KOPT-K1 (cell line): ENCODE data around the gene TENM3.

ENCODE experiments used
- H3K27ac ChIP-seq: fragments of 200-600 bp; sonication (generic); 2 replicates; pipeline ENCODE4 v1.5.1; 2016; ENCODE audit warnings: antibody characterized with exemption, mild to moderate bottlenecking, low read depth, low read length; ENCODE audit not compliant: poor library complexity, severe bottlenecking
- H3K36me3 ChIP-seq: fragments of 200-600 bp; sonication (generic); 2 replicates; pipeline ENCODE4 v1.5.1; 2017; ENCODE audit warnings: antibody characterized with exemption, mild to moderate bottlenecking, low read length, moderate library complexity; ENCODE audit not compliant: insufficient read depth
- H3K9me3 ChIP-seq: fragments of 200-600 bp; sonication (generic); 2 replicates; pipeline ENCODE4 v1.5.1; 2017; ENCODE audit warnings: antibody characterized with exemption, low read length, mild to moderate bottlenecking; ENCODE audit not compliant: insufficient read depth, poor library complexity, severe bottlenecking

Gene TENM3

GRCh38 chr4:182619660-182620059 lies 376.5 kb downstream of the TENM3 start:
- Histone ChIP-seq H3K9me3 (no peaks in the 10 kb centered on the region), H3K27ac (no peak overlapping the region), H3K36me3 (no peaks in the 10 kb centered on the region)

GRCh38 chr4:182620111-182620980 lies 377.1 kb downstream of the TENM3 start:
- H3K27ac ChIP-seq: no peak overlapping the region
- no peaks in the 10 kb centered on the region for H3K36me3 ChIP-seq
- H3K9me3 ChIP-seq: no peaks in the 10 kb centered on the region

- Histone ChIP-seq H3K36me3 (no peaks in the 10 kb centered on the region), H3K27ac (no peak overlapping the region), H3K9me3 (no peaks in the 10 kb centered on the region)
These were observed 381.1 kb downstream of the TENM3 start for GRCh38 chr4:182624281-182624680.

- H3K27ac ChIP-seq: no peak overlapping the region
These were observed 382.0 kb downstream of the TENM3 start for GRCh38 chr4:182625193-182625592.

GRCh38 chr4:182627996-182628395 lies 384.8 kb downstream of the TENM3 start:
- Histone ChIP-seq H3K36me3 (no peaks in the 10 kb centered on the region), H3K27ac (no peak overlapping the region), H3K9me3 (no peaks in the 10 kb centered on the region)

More at GRCh38 chr4:182625193-182625592, 382.0 kb downstream of the TENM3 start:
- Histone ChIP-seq H3K9me3 (no peaks in the 10 kb centered on the region), H3K36me3 (no peaks in the 10 kb centered on the region)

GRCh38 chr4:182628544-182628943 lies 385.3 kb downstream of the TENM3 start:
- Histone ChIP-seq H3K27ac (no peak overlapping the region), H3K9me3 (no peaks in the 10 kb centered on the region), H3K36me3 (no peaks in the 10 kb centered on the region)

- Histone ChIP-seq H3K27ac (no peak overlapping the region), H3K9me3 (no peaks in the 10 kb centered on the region), H3K36me3 (no peaks in the 10 kb centered on the region)
These were observed 385.9 kb downstream of the TENM3 start for GRCh38 chr4:182629096-182629495.

GRCh38 chr4:182640491-182640890 lies 397.3 kb downstream of the TENM3 start:
- Histone ChIP-seq H3K36me3 (no peaks in the 10 kb centered on the region), H3K27ac (no peak overlapping the region), H3K9me3 (no peaks in the 10 kb centered on the region)

- Histone ChIP-seq H3K36me3 (no peaks in the 10 kb centered on the region), H3K9me3 (no peaks in the 10 kb centered on the region), H3K27ac (no peak overlapping the region)
These were observed 397.7 kb downstream of the TENM3 start for GRCh38 chr4:182640932-182641331.

GRCh38 chr4:182642831-182643230 lies 399.6 kb downstream of the TENM3 start:
- Histone ChIP-seq H3K9me3 (no peaks in the 10 kb centered on the region), H3K36me3 (no peaks in the 10 kb centered on the region), H3K27ac (no peak overlapping the region)

- no peak overlapping the region for H3K27ac ChIP-seq
- H3K36me3 ChIP-seq: no peaks in the 10 kb centered on the region
- H3K9me3 ChIP-seq: no peaks in the 10 kb centered on the region
These were observed 400.8 kb downstream of the TENM3 start for GRCh38 chr4:182643801-182644682.

GRCh38 chr4:182644683-182645050 lies 401.5 kb downstream of the TENM3 start:
- Histone ChIP-seq H3K36me3 (no peaks in the 10 kb centered on the region), H3K27ac (no peak overlapping the region)

GRCh38 chr4:182645511-182645910 lies 402.3 kb downstream of the TENM3 start:
- H3K27ac ChIP-seq: no peak overlapping the region
- H3K9me3 ChIP-seq: no peaks in the 10 kb centered on the region
- no peaks in the 10 kb centered on the region for H3K36me3 ChIP-seq

More at GRCh38 chr4:182644683-182645050, 401.5 kb downstream of the TENM3 start:
- H3K9me3 ChIP-seq: no peaks in the 10 kb centered on the region

GRCh38 chr4:182647646-182648300 lies 404.6 kb downstream of the TENM3 start:
- Histone ChIP-seq H3K9me3 (no peaks in the 10 kb centered on the region), H3K36me3 (no peaks in the 10 kb centered on the region), H3K27ac (no peak overlapping the region)

GRCh38 chr4:182648766-182649165 lies 405.6 kb downstream of the TENM3 start:
- H3K27ac ChIP-seq: no peak overlapping the region
- H3K9me3 ChIP-seq: no peaks in the 10 kb centered on the region
- H3K36me3 ChIP-seq: no peaks in the 10 kb centered on the region
